Measurements from ENCODE around the gene NUP93.

DNA sequence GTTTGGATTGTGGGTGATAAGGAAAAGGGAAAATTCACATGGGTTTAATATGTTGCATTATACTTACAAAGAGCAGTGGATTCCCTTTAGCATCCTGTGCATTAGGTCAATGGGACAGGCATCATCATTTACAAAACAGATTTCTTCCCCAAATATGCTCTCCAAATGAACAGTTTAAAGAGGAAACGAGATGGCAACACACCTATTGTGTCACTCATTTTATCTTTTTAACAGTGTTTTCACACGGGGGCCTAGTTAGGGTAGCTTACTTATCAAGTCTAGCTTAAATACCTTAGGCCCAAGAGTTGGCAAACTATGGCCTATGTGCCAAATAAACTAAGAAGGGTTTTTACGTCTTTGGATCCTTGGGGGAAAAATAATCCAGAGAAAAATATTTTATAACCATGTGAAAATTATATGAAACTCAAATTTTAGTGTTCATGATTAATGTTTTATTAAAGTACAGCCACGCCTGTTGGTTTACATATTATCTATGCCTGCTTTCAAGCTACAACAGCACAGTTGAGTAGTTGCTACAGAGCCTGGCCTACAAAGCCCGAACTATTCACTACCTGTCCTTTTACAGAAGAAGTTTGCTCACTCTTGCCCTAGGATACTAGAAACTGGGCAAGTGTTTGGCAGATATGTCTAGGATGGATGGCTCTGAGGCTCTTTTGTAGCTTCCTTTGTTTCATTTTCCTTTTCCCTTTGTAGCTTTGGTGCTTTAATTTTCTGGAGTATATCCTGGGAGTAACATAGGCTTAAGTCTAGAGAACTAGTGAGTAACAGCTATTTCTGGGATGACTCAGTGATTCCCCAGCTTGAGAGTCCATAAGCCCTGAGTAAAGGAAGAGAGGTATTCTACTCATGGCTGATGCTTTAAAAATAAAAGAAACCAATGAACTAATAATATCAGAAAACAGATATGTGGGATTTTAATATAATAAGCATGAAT is 12.4 kb downstream of the NUP93 start:
- TF ChIP-seq, protein P1, sequence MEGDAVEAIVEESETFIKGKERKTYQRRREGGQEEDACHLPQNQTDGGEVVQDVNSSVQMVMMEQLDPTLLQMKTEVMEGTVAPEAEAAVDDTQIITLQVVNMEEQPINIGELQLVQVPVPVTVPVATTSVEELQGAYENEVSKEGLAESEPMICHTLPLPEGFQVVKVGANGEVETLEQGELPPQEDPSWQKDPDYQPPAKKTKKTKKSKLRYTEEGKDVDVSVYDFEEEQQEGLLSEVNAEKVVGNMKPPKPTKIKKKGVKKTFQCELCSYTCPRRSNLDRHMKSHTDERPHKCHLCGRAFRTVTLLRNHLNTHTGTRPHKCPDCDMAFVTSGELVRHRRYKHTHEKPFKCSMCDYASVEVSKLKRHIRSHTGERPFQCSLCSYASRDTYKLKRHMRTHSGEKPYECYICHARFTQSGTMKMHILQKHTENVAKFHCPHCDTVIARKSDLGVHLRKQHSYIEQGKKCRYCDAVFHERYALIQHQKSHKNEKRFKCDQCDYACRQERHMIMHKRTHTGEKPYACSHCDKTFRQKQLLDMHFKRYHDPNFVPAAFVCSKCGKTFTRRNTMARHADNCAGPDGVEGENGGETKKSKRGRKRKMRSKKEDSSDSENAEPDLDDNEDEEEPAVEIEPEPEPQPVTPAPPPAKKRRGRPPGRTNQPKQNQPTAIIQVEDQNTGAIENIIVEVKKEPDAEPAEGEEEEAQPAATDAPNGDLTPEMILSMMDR (IDR thresholded peaks at IDR 0.05) = no peak
- TF ChIP-seq POLR2A (IDR thresholded peaks at IDR 0.05) = no peak
- TF ChIP-seq POLR2AphosphoS5 (IDR thresholded peaks at IDR 0.05) = no peak
